GM23338 (cell line): Measurements from ENCODE around the gene ABAT. TPM values are rescaled to one million over a fixed set of nuclear protein-coding genes. Genes with fewer than 3 reads are reported as not detected.

Experiments used
- ATAC-seq: fragments of 200-7000 bp; cut with Tn5 transposase; 3 replicates; pipeline ENCODE4 v1.9.1; 2020
- DNase-seq: peaks from one replicate; pipeline ENCODE4 v3.0.0-alpha.2; 2015; ENCODE audit warnings: low spot score
- H2AFZ ChIP-seq: fragments of 200-600 bp; sonication (generic); 2 replicates; pipeline ENCODE4 v1.8.0; 2016; ENCODE audit warnings: antibody characterized with exemption, mild to moderate bottlenecking, moderate library complexity
- H3F3A ChIP-seq: fragments of 200-600 bp; sonication (generic); replicated peaks from 2 replicates; pipeline ENCODE4 v1.8.0; 2017; ENCODE audit warnings: antibody characterized with exemption, mixed run types, low read depth
- H3K27ac ChIP-seq: fragments of 200-600 bp; sonication (generic); 2 replicates; pipeline ENCODE4 v1.6.1; 2016; ENCODE audit warnings: low read depth
- H3K27me3 ChIP-seq: fragments of 200-600 bp; sonication (generic); 2 replicates; pipeline ENCODE4 v1.8.0; 2016; ENCODE audit warnings: mild to moderate bottlenecking, mixed run types, moderate library complexity; ENCODE audit not compliant: insufficient read depth
- H3K36me3 ChIP-seq: fragments of 200-600 bp; sonication (generic); 2 replicates; pipeline ENCODE4 v1.8.0; 2016; ENCODE audit warnings: mild to moderate bottlenecking; ENCODE audit not compliant: insufficient read depth
- H3K4me1 ChIP-seq: fragments of 200-600 bp; sonication (generic); 2 replicates; pipeline ENCODE4 v1.8.0; 2016; ENCODE audit warnings: mild to moderate bottlenecking, moderate library complexity; ENCODE audit not compliant: insufficient read depth
- H3K4me2 ChIP-seq: fragments of 200-600 bp; sonication (generic); 2 replicates; pipeline ENCODE4 v1.7.1; 2017; ENCODE audit warnings: mixed run types
- H3K4me3 ChIP-seq: fragments of 200-600 bp; sonication (generic); 2 replicates; pipeline ENCODE4 v1.6.1; 2016; ENCODE audit warnings: mixed run types
- H3K79me2 ChIP-seq: fragments of 200-600 bp; sonication (generic); replicated peaks from 2 replicates; pipeline ENCODE4 v1.8.0; 2017; ENCODE audit warnings: mild to moderate bottlenecking; ENCODE audit not compliant: insufficient read depth
- H3K9me2 ChIP-seq: fragments of 200-600 bp; sonication (generic); 2 replicates; pipeline ENCODE4 v1.8.0; 2017; ENCODE audit not compliant: insufficient read depth
- H4K20me1 ChIP-seq: fragments of 200-600 bp; sonication (generic); replicated peaks from 2 replicates; pipeline ENCODE4 v1.8.0; 2017; ENCODE audit warnings: mild to moderate bottlenecking; ENCODE audit not compliant: insufficient read depth
- H3K27ac Mint-ChIP-seq: 2 replicates; pipeline ENCODE4 v1.8.0; 2020; ENCODE audit warnings: inconsistent platforms, mild to moderate bottlenecking, moderate library complexity, mixed read lengths
- H3K27me3 Mint-ChIP-seq: 3 replicates; pipeline ENCODE4 v1.8.0; 2022; ENCODE audit warnings: low read depth, mild to moderate bottlenecking, moderate library complexity, mixed read lengths, inconsistent platforms; ENCODE audit not compliant: insufficient read depth, poor library complexity
- H3K36me3 Mint-ChIP-seq: 3 replicates; pipeline ENCODE4 v1.8.0; 2021; ENCODE audit warnings: low read depth, mild to moderate bottlenecking, inconsistent platforms, moderate library complexity, mixed read lengths
- H3K4me1 Mint-ChIP-seq: 3 replicates; pipeline ENCODE4 v1.8.0; 2020; ENCODE audit warnings: mild to moderate bottlenecking, inconsistent platforms, mixed read lengths
- H3K4me3 Mint-ChIP-seq: 3 replicates; pipeline ENCODE4 v1.8.0; 2021; ENCODE audit warnings: moderate library complexity, mild to moderate bottlenecking, inconsistent platforms, mixed read lengths
- H3K9me3 Mint-ChIP-seq: 3 replicates; pipeline ENCODE4 v1.8.0; 2020; ENCODE audit warnings: moderate library complexity, mild to moderate bottlenecking, inconsistent platforms, mixed read lengths
- EZH2 ChIP-seq: fragments of 200-600 bp; sonication (generic); IDR thresholded peaks from one replicate; pipeline ENCODE4 v1.8.0; 2017; ENCODE audit warnings: antibody characterized with exemption, mild to moderate bottlenecking, low read depth; ENCODE audit not compliant: unreplicated experiment
- JUNB ChIP-seq: IDR thresholded peaks from one replicate; pipeline ENCODE4 v1.6.1; 2016; ENCODE audit warnings: antibody characterized with exemption; ENCODE audit not compliant: unreplicated experiment
- NANOG ChIP-seq: IDR thresholded peaks from 2 replicates; pipeline ENCODE4 v1.6.1; 2016; ENCODE audit warnings: antibody characterized with exemption, borderline replicate concordance
- STAT1 ChIP-seq: IDR thresholded peaks from one replicate; pipeline ENCODE4 v1.6.1; 2016; ENCODE audit warnings: antibody characterized with exemption; ENCODE audit not compliant: unreplicated experiment
- ZNF331 ChIP-seq: fragments of 250-450 bp; sonication (Bioruptor Pico); IDR thresholded peaks from 2 replicates; pipeline ENCODE4 v1.5.0; 2020; ENCODE audit warnings: low read depth, mild to moderate bottlenecking, moderate library complexity
- polyA plus RNA-seq: library from polyadenylated mRNA; unstranded; fragments of >200 nt; fragmentation: Nextera tagmentation; extraction: Ambion mirVana; gene quantifications from 2 replicates; pipeline ENCODE4 v1.2.1, GENCODE V29; 2016
- total RNA-seq: library from RNA; depleted of rRNA; stranded (reverse); fragments of >200 nt; shearing (Covaris generic); gene quantifications from 2 replicates; pipeline ENCODE4 v1.2.3, GENCODE V29; 2014
- TF ChIP-seq, protein P1 (sequence below): fragments of 250-450 bp; sonication (Bioruptor Pico); IDR thresholded peaks from 2 replicates; pipeline ENCODE4 v1.5.0; 2020; ENCODE audit warnings: mild to moderate bottlenecking, moderate library complexity
- TF ChIP-seq, protein P2 (sequence below), 2 experiments: fragments of 200-600 bp in 1 of 2; sonication (generic) in 1 of 2; conservative IDR thresholded peaks; 2 replicates each; pipeline versions ENCODE4 v1.5.1 to v1.6.1; 2016 to 2017; ENCODE audit warnings: antibody characterized with exemption in 2 of 2, low read depth in 2 of 2, mild to moderate bottlenecking in 2 of 2, moderate library complexity in 1 of 2
- TF ChIP-seq, protein P3 (sequence below): IDR thresholded peaks from 2 replicates; pipeline ENCODE4 v1.6.1; 2016; ENCODE audit warnings: antibody characterized with exemption
- TF ChIP-seq, protein P4 (sequence below): IDR thresholded peaks from one replicate; pipeline ENCODE4 v1.6.1; 2018; ENCODE audit warnings: antibody characterized with exemption; ENCODE audit not compliant: unreplicated experiment

Gene ABAT
- total and polyA plus RNA-seq, 2 experiments from 2014 or later, result 4.4 to 8.8 TPM

DNA sequence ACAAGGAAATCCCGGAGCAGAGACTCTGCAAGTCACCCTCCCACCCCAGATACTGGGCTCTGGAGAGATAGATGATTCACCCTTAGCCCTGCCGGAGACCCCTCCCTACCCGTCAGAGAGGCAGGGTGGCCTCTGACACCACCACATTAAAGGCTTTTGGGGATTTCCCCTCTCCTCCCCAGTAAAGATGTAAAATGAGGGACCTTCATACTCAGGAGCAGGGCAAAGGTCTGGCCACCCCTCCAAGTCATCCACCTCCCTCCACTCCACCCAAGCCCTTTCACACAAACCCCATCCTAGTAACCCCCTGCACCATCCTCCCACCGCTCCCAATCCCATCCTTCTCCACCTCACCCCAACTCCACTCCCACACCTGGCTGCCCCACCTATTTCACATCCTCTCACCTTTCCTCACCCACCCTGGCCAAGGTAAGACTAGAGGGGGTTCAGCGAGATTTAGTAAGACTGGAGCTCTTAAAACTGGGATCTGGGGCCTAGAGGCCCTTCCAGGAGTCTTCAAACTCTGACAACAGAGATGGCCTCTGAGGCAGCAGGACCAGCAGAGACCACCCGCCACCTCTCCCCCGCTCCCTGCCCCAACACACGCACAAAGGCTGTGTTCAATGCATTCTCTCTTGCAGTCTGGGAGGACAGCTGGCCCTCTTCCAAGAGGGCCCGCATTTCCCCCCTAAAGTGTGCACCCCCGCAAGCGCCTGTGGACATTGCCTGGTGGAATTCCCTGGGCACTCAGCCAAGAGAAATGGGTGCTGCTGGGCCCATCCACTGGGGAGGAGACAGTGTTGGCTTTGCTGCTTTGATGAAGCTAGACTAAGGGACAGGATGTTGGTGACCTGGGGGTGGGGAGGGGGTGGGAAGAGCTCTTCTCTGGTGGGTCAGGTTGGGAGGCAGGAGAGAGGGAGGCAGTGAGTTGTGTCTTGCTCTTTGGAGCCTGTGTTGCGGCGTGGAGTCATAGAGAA is 1.1 kb downstream of the ABAT start (continued):
- TF ChIP-seq, protein P1, sequence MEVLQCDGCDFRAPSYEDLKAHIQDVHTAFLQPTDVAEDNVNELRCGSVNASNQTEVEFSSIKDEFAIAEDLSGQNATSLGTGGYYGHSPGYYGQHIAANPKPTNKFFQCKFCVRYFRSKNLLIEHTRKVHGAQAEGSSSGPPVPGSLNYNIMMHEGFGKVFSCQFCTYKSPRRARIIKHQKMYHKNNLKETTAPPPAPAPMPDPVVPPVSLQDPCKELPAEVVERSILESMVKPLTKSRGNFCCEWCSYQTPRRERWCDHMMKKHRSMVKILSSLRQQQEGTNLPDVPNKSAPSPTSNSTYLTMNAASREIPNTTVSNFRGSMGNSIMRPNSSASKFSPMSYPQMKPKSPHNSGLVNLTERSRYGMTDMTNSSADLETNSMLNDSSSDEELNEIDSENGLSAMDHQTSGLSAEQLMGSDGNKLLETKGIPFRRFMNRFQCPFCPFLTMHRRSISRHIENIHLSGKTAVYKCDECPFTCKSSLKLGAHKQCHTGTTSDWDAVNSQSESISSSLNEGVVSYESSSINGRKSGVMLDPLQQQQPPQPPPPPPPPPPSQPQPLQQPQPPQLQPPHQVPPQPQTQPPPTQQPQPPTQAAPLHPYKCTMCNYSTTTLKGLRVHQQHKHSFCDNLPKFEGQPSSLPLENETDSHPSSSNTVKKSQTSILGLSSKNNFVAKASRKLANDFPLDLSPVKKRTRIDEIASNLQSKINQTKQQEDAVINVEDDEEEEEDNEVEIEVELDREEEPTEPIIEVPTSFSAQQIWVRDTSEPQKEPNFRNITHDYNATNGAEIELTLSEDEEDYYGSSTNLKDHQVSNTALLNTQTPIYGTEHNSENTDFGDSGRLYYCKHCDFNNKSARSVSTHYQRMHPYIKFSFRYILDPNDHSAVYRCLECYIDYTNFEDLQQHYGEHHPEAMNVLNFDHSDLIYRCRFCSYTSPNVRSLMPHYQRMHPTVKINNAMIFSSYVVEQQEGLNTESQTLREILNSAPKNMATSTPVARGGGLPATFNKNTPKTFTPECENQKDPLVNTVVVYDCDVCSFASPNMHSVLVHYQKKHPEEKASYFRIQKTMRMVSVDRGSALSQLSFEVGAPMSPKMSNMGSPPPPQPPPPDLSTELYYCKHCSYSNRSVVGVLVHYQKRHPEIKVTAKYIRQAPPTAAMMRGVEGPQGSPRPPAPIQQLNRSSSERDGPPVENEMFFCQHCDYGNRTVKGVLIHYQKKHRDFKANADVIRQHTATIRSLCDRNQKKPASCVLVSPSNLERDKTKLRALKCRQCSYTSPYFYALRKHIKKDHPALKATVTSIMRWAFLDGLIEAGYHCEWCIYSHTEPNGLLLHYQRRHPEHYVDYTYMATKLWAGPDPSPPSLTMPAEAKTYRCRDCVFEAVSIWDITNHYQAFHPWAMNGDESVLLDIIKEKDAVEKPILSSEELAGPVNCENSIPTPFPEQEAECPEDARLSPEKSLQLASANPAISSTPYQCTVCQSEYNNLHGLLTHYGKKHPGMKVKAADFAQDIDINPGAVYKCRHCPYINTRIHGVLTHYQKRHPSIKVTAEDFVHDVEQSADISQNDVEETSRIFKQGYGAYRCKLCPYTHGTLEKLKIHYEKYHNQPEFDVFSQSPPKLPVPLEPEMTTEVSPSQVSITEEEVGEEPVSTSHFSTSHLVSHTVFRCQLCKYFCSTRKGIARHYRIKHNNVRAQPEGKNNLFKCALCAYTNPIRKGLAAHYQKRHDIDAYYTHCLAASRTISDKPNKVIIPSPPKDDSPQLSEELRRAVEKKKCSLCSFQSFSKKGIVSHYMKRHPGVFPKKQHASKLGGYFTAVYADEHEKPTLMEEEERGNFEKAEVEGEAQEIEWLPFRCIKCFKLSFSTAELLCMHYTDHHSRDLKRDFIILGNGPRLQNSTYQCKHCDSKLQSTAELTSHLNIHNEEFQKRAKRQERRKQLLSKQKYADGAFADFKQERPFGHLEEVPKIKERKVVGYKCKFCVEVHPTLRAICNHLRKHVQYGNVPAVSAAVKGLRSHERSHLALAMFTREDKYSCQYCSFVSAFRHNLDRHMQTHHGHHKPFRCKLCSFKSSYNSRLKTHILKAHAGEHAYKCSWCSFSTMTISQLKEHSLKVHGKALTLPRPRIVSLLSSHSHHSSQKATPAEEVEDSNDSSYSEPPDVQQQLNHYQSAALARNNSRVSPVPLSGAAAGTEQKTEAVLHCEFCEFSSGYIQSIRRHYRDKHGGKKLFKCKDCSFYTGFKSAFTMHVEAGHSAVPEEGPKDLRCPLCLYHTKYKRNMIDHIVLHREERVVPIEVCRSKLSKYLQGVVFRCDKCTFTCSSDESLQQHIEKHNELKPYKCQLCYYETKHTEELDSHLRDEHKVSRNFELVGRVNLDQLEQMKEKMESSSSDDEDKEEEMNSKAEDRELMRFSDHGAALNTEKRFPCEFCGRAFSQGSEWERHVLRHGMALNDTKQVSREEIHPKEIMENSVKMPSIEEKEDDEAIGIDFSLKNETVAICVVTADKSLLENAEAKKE (CRISPR knock-in tag), result no peak
- TF ChIP-seq, protein P2, sequence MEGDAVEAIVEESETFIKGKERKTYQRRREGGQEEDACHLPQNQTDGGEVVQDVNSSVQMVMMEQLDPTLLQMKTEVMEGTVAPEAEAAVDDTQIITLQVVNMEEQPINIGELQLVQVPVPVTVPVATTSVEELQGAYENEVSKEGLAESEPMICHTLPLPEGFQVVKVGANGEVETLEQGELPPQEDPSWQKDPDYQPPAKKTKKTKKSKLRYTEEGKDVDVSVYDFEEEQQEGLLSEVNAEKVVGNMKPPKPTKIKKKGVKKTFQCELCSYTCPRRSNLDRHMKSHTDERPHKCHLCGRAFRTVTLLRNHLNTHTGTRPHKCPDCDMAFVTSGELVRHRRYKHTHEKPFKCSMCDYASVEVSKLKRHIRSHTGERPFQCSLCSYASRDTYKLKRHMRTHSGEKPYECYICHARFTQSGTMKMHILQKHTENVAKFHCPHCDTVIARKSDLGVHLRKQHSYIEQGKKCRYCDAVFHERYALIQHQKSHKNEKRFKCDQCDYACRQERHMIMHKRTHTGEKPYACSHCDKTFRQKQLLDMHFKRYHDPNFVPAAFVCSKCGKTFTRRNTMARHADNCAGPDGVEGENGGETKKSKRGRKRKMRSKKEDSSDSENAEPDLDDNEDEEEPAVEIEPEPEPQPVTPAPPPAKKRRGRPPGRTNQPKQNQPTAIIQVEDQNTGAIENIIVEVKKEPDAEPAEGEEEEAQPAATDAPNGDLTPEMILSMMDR (conservative IDR thresholded peaks at IDR 0.05; ENCODE audit: low read depth in 2 of 2), result no peak
- TF ChIP-seq ZNF331 (no peak), EZH2 (no peak), STAT1 (no peak)

DNA sequence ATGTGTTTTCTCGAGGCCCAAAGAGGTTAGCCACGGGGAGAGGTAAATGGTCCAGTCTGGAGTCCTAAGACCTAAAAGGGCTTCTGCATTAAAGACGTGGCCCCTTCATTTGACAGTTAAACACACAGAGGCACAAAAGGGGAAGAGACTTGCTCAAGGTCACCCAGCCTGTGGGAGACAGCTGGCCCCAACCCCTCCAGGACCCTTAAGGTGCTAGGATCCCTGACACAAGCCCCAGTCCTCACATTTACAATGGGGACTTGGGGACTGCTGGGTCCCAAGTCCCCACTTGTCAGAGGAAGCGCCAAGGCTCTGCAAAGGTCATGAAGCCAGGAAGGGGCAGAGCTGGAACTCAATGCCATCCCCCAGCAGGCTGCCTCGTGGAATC is 1.7 kb downstream of the ABAT start:
- Mint-ChIP-seq H3K4me1 (peaks cover 20% of the 10 kb centered on the region), H3K27ac (no peak overlapping the region), H3K9me3 (no peaks in the 10 kb centered on the region), H3K36me3 (peaks cover 3% of the 10 kb centered on the region; the same call in 1 of the 3 replicates), H3K27me3 (peaks cover 20% of the 10 kb centered on the region), H3K4me3 (peak overlapping the region; percentile 47; the same call in 2 of the 3 replicates)
- no peaks in the 10 kb centered on the region for H3F3A ChIP-seq
- no peak overlapping the region for H3K27ac ChIP-seq
- H3K9me2 ChIP-seq, result no peaks in the 10 kb centered on the region
- no peak overlapping the region for H3K4me2 ChIP-seq
- peaks cover 18% of the 10 kb centered on the region for H3K27me3 ChIP-seq
- no peak overlapping the region for H2AFZ ChIP-seq
- H3K4me3 ChIP-seq, result no peak overlapping the region
- no peaks in the 10 kb centered on the region for H4K20me1 ChIP-seq
- H3K36me3 ChIP-seq, result no peaks in the 10 kb centered on the region
- H3K4me1 ChIP-seq, result peaks cover 9% of the 10 kb centered on the region
- DNase-seq, result no peak
- ATAC-seq, result no peak
- H3K79me2 ChIP-seq, result no peaks in the 10 kb centered on the region
- no peak for TF ChIP-seq EZH2
- TF ChIP-seq, protein P3, sequence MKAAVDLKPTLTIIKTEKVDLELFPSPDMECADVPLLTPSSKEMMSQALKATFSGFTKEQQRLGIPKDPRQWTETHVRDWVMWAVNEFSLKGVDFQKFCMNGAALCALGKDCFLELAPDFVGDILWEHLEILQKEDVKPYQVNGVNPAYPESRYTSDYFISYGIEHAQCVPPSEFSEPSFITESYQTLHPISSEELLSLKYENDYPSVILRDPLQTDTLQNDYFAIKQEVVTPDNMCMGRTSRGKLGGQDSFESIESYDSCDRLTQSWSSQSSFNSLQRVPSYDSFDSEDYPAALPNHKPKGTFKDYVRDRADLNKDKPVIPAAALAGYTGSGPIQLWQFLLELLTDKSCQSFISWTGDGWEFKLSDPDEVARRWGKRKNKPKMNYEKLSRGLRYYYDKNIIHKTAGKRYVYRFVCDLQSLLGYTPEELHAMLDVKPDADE, result no peak
- no peak for TF ChIP-seq JUNB
- no peak for TF ChIP-seq ZNF331
- TF ChIP-seq, protein P4, sequence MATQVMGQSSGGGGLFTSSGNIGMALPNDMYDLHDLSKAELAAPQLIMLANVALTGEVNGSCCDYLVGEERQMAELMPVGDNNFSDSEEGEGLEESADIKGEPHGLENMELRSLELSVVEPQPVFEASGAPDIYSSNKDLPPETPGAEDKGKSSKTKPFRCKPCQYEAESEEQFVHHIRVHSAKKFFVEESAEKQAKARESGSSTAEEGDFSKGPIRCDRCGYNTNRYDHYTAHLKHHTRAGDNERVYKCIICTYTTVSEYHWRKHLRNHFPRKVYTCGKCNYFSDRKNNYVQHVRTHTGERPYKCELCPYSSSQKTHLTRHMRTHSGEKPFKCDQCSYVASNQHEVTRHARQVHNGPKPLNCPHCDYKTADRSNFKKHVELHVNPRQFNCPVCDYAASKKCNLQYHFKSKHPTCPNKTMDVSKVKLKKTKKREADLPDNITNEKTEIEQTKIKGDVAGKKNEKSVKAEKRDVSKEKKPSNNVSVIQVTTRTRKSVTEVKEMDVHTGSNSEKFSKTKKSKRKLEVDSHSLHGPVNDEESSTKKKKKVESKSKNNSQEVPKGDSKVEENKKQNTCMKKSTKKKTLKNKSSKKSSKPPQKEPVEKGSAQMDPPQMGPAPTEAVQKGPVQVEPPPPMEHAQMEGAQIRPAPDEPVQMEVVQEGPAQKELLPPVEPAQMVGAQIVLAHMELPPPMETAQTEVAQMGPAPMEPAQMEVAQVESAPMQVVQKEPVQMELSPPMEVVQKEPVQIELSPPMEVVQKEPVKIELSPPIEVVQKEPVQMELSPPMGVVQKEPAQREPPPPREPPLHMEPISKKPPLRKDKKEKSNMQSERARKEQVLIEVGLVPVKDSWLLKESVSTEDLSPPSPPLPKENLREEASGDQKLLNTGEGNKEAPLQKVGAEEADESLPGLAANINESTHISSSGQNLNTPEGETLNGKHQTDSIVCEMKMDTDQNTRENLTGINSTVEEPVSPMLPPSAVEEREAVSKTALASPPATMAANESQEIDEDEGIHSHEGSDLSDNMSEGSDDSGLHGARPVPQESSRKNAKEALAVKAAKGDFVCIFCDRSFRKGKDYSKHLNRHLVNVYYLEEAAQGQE, result no peak
- no peak for TF ChIP-seq NANOG
